Stimulated activated CD4-positive, alpha-beta T cell treated with anti-CD3 and anti-CD28 coated beads, Interleukin-4, amount 100 ng/mL, for 24 hours (primary cell): Measurements from ENCODE around the gene KCTD1.

Source experiments
- DNase-seq: peaks from one replicate; pipeline ENCODE4 v3.0.0-alpha.2; 2020

The KCTD1 gene

GRCh38 chr18:26549263-26550094 lies 1.1 kb upstream of the KCTD1 start:
- no peak for DNase-seq

- peak; percentile 44 for DNase-seq
Measured at GRCh38 chr18:26547646-26548414, 523 bp downstream of the KCTD1 start.

- DNase-seq, result no peak
Measured at GRCh38 chr18:26546875-26547645, 1.3 kb downstream of the KCTD1 start.

GRCh38 chr18:26546170-26546874 lies 2.0 kb downstream of the KCTD1 start:
- no peak for DNase-seq

GRCh38 chr18:26545335-26546123 lies 2.8 kb downstream of the KCTD1 start:
- no peak for DNase-seq

- no peak for DNase-seq
Measured at GRCh38 chr18:26544451-26544850, 3.9 kb downstream of the KCTD1 start.

GRCh38 chr18:26543373-26543772 lies 5.0 kb downstream of the KCTD1 start:
- no peak for DNase-seq

- DNase-seq, result no peak
Measured at GRCh38 chr18:26540043-26540628, 8.2 kb downstream of the KCTD1 start.

- DNase-seq, result no peak
Measured at GRCh38 chr18:26538524-26538923, 9.8 kb downstream of the KCTD1 start.

GRCh38 chr18:26536664-26537063 lies 11.7 kb downstream of the KCTD1 start:
- DNase-seq, result no peak

GRCh38 chr18:26536032-26536431 lies 12.3 kb downstream of the KCTD1 start:
- no peak for DNase-seq

- DNase-seq, result no peak
Measured at GRCh38 chr18:26535630-26536029, 12.7 kb downstream of the KCTD1 start.

GRCh38 chr18:26532367-26533340 lies 15.7 kb downstream of the KCTD1 start:
- DNase-seq, result no peak

- no peak for DNase-seq
Measured at GRCh38 chr18:26531605-26532298, 16.6 kb downstream of the KCTD1 start.

GRCh38 chr18:26526966-26527234 lies 21.5 kb downstream of the KCTD1 start:
- no peak for DNase-seq

- DNase-seq, result no peak
Measured at GRCh38 chr18:26526128-26526965, 22.0 kb downstream of the KCTD1 start.

- DNase-seq, result no peak
Measured at GRCh38 chr18:26524504-26525351, 23.6 kb downstream of the KCTD1 start.

- no peak for DNase-seq
Measured at GRCh38 chr18:26524002-26524401, 24.4 kb downstream of the KCTD1 start.
